ENCODE results near the gene SMIM22.
"Not testable (repeated sequence)": the region's sequence is repeated elsewhere in the genome, so short reads cannot be mapped to it uniquely, and the experiment has no call there.

The SMIM22 gene

GRCh38 chr16:4768549-4769305 is 26.4 kb upstream of the SMIM22 start:
- DNase-seq (ENCODE audit: insufficient read length, low spot score) (peak; percentile 86), FAIRE-seq (peak; percentile 91)

DNA sequence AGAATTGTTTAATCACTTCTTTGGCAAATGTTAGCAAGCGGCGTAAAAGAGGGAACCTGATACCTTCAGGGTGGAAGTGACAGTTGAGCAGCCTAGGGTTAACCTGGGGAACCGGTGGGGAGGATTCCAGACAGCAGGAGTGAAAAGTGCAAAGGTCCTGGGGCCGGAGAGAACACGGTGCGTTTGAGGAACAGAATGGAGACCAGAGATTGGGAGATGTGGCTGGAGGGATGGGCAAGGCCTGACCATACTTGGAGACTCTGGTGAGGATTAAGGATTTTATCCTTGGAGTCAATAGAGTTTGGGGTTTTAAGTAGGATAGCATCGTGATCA is 25.9 kb upstream of the SMIM22 start:
- no peak for FAIRE-seq
- DNase-seq (ENCODE audit: insufficient read length, low spot score): no peak

DNA sequence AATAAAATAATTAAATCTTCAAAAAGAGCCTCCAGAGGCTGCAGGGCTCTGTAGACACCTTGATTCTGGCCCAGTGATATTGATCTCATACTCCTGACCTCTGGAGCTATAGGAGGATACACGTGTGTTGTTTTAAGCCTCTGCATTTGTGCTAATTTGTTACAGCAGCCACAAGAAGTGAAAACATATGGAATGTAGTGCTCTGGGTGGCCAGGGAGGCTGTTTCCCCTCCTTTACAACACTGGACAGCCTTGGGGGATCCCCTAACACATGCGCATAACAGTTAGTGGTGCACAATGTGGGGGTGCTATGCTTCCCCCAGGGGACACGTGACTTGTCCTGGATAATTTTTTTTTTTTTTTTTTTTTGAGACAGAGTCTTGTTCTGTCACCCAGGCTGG is 23.5 kb upstream of the SMIM22 start:
- FAIRE-seq (no peak), DNase-seq (ENCODE audit: insufficient read length, low spot score) (no peak)

DNA sequence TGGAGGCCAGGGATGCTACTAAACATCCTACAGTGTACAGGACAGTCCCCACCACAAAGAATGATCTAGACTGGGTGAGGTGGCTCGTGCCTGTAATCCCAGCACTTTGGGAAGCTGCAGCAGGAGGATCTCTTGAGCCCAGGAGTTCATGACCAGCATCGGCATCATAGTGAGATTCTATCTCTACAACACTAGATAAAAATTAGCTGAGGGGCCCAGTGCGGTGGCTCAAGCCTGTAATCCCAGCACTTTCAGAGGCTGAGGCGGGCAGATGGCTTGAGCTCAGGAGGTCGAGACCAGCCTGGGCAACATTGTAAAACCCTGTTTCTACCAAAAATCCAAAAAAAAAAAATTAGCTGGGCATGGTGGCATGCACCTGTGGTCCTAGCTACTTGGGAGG is 22.8 kb upstream of the SMIM22 start:
- no peak for DNase-seq (ENCODE audit: insufficient read length, low spot score)
- no peak for FAIRE-seq

DNA sequence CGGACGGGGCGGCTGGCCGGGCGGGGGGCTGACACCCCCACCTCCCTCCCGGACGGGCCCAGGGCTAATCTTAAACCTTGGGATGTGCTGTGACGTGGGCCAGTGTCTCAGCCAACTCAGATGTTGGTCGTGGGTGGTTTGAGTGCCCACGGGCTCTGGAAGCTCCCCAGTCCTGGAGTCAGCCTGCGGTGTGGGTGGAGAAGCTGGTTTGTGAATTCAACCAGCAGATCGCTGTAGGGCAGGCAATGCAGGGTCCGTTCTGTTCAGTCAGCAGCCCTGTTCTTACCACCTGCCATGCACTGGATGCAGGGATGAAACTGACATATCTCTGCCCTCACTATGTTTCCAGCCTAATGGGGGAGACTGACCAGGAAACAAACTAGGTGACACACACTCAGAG is 20.2 kb upstream of the SMIM22 start:
- DNase-seq (ENCODE audit: insufficient read length, low spot score) (no peak), FAIRE-seq (no peak)

DNA sequence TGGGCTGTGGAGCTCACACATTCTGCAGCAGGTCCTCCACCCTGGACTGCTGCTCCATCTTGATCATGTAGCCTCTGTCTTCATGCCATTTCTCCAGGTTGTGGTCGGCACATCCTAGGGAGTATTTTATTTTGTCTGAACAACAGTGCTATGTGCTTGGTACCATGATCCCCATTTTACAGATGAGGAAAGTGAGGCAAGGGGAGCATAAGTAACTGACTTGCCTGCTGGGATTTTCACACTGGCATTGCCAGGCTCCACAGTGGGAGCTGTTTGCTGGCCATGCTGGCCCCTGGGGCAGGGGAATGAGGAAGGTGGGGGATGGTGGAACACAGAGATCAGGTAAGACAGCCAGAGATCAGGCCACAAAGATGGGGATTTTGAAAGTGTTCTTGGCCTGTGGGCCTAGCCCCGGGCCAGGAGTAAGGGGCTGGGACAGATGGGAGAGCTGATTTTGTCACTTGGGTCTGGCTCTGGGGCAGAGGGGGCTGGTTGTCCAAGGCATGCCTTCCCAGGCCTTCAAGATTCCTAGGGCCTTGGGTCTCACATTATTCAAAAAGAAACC is 18.9 kb upstream of the SMIM22 start:
- DNase-seq (ENCODE audit: insufficient read length, low spot score): no peak
- FAIRE-seq: no peak

- FAIRE-seq: no peak
Measured at GRCh38 chr16:4777339-4778049, 17.7 kb upstream of the SMIM22 start.

GRCh38 chr16:4778050-4778392 is 17.1 kb upstream of the SMIM22 start:
- FAIRE-seq: no peak
- DNase-seq (ENCODE audit: insufficient read length, low spot score): no peak

More at GRCh38 chr16:4777339-4778049, 17.7 kb upstream of the SMIM22 start:
- DNase-seq (ENCODE audit: insufficient read length, low spot score): no peak

GRCh38 chr16:4780235-4780634 is 14.9 kb upstream of the SMIM22 start:
- no peak for FAIRE-seq
- no peak for DNase-seq (ENCODE audit: insufficient read length, low spot score)

GRCh38 chr16:4783251-4783950 is 11.8 kb upstream of the SMIM22 start:
- FAIRE-seq: no peak
- DNase-seq (ENCODE audit: insufficient read length, low spot score): no peak

GRCh38 chr16:4783951-4784336 is 11.2 kb upstream of the SMIM22 start:
- FAIRE-seq (no peak), DNase-seq (ENCODE audit: insufficient read length, low spot score) (no peak)

DNA sequence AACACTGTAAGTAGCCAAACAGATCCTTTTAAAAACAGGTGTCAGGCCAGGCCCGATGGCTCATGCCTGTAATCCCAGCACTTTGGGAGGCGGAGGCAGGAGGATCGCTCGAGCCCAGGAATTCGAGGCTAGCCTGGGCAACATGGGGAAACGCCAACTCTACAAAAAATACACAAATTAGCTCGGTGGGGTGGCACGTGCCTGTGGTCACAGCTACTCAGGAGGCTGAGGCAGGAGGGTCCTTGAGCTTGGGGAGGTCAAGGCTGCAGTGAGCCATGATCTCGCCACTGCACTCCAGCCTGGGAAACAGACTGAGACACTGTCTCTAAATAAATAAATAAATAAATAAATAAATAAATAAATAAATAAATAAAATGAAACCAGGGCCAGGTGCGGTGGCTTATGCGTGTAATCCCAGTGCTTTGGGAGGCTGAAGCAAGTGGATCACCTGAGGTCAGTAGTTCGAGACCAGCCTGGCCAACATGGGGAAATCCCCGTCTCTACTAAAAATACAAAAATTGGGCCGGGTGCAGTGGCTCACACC is 10.7 kb upstream of the SMIM22 start:
- not testable (repeated sequence) for FAIRE-seq

GRCh38 chr16:4785758-4786433 is 9.3 kb upstream of the SMIM22 start:
- DNase-seq (ENCODE audit: insufficient read length, low spot score) (no peak), FAIRE-seq (no peak)

More for the DNA sequence above, 10.7 kb upstream of the SMIM22 start:
- not testable (repeated sequence) for DNase-seq (ENCODE audit: insufficient read length, low spot score)

DNA sequence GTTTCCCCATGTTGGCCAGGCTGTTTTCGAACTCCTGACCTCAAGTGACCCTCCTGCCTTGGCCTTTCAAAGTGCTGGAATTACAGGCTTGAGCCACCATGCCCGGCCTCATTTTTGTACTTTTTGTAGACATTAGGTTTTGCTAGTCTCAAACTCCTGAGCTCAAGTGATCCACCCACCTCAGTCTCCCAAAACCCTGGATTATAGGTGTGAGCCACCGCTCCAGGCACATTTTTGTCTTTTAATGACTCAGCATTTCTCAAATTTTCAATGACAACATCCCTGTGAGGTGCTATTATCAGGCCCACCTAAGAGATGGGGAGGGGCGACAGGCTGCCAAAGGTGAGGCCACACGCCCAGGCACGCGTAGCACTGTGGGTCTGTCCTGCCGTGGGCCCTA is 8.1 kb upstream of the SMIM22 start:
- DNase-seq (ENCODE audit: insufficient read length, low spot score) (no peak), FAIRE-seq (no peak)

- no peak for FAIRE-seq
- no peak for DNase-seq (ENCODE audit: insufficient read length, low spot score)
Measured at GRCh38 chr16:4787627-4788482, 7.3 kb upstream of the SMIM22 start, which contains the start of gene SEPTIN12. SEPTIN12 (minus strand) TSS chr16:4788345; CDS start chr16:4787645, 700 bp downstream.

- DNase-seq (ENCODE audit: insufficient read length, low spot score): no peak
- no peak for FAIRE-seq
Measured at GRCh38 chr16:4788489-4788889, 6.7 kb upstream of the SMIM22 start.

- no peak for FAIRE-seq
- no peak for DNase-seq (ENCODE audit: insufficient read length, low spot score)
Measured at GRCh38 chr16:4788910-4789309, 6.3 kb upstream of the SMIM22 start.

- DNase-seq (ENCODE audit: insufficient read length, low spot score): no peak
- FAIRE-seq: no peak
Measured at GRCh38 chr16:4790261-4790660, 4.9 kb upstream of the SMIM22 start.

- FAIRE-seq: no peak
- no peak for DNase-seq (ENCODE audit: insufficient read length, low spot score)
Measured at GRCh38 chr16:4790871-4791270, 4.3 kb upstream of the SMIM22 start.
